IPS-15b (cell line): ENCODE measurements around the gene GTPBP2.
"Not testable (repeated sequence)": the region's sequence is repeated elsewhere in the genome, so short reads cannot be mapped to it uniquely, and the experiment has no call there.

Source experiments
- H3K27me3 ChIP-seq: one replicate; pipeline ENCODE4 v1.6.1; 2013; ENCODE audit warnings: low read length; ENCODE audit not compliant: control insufficient read depth, insufficient read depth
- H3K36me3 ChIP-seq: one replicate; pipeline ENCODE4 v1.6.1; 2013; ENCODE audit warnings: low read length; ENCODE audit not compliant: control insufficient read depth, insufficient read depth
- H3K4me1 ChIP-seq: one replicate; pipeline ENCODE4 v1.6.1; 2013; ENCODE audit warnings: mild to moderate bottlenecking, low read length; ENCODE audit not compliant: control insufficient read depth, insufficient read depth
- H3K4me3 ChIP-seq: one replicate; pipeline ENCODE4 v1.5.1; 2013; ENCODE audit warnings: low read depth, low read length
- H3K9ac ChIP-seq: one replicate; pipeline ENCODE4 v1.6.1; 2013; ENCODE audit warnings: low read depth, mild to moderate bottlenecking, low read length
- H3K9me3 ChIP-seq: one replicate; pipeline ENCODE4 v1.6.1; 2013; ENCODE audit warnings: mild to moderate bottlenecking, low read length; ENCODE audit not compliant: control insufficient read depth, insufficient read depth

GTPBP2 gene

GRCh38 chr6:43669050-43669921 lies 40.2 kb upstream of the GTPBP2 start:
- H3K36me3 ChIP-seq, result peaks cover 32% of the 10 kb centered on the region

GRCh38 chr6:43668151-43669028 lies 39.3 kb upstream of the GTPBP2 start:
- Histone ChIP-seq H3K4me3 (no peak overlapping the region), H3K9ac (no peak overlapping the region), H3K27me3 (no peaks in the 10 kb centered on the region), H3K4me1 (peaks cover 12% of the 10 kb centered on the region), H3K9me3 (no peaks in the 10 kb centered on the region), H3K36me3 (peaks cover 24% of the 10 kb centered on the region)

More at GRCh38 chr6:43669050-43669921, 40.2 kb upstream of the GTPBP2 start:
- Histone ChIP-seq H3K9ac (no peak overlapping the region), H3K9me3 (no peaks in the 10 kb centered on the region), H3K4me3 (no peak overlapping the region), H3K27me3 (no peaks in the 10 kb centered on the region), H3K4me1 (peaks cover 12% of the 10 kb centered on the region)

- peaks cover 12% of the 10 kb centered on the region for H3K4me1 ChIP-seq
- peaks cover 20% of the 10 kb centered on the region for H3K36me3 ChIP-seq
- H3K9me3 ChIP-seq, result no peaks in the 10 kb centered on the region
- peak overlapping the region; percentile 48 for H3K4me3 ChIP-seq
- no peak overlapping the region for H3K9ac ChIP-seq
- no peaks in the 10 kb centered on the region for H3K27me3 ChIP-seq
Measured at GRCh38 chr6:43667245-43668150, 38.4 kb upstream of the GTPBP2 start.

- Histone ChIP-seq H3K4me3 (no peak overlapping the region), H3K4me1 (peaks cover 12% of the 10 kb centered on the region), H3K27me3 (no peaks in the 10 kb centered on the region), H3K9me3 (no peaks in the 10 kb centered on the region), H3K9ac (no peak overlapping the region), H3K36me3 (peaks cover 9% of the 10 kb centered on the region)
Measured at GRCh38 chr6:43666196-43666920, 37.3 kb upstream of the GTPBP2 start.

- Histone ChIP-seq H3K9me3 (no peaks in the 10 kb centered on the region), H3K36me3 (peaks cover under 1% of the 10 kb centered on the region), H3K27me3 (no peaks in the 10 kb centered on the region)
Measured at GRCh38 chr6:43665376-43665775, 36.3 kb upstream of the GTPBP2 start.

GRCh38 chr6:43662948-43663347 lies 33.9 kb upstream of the GTPBP2 start:
- not testable (repeated sequence) for H3K27me3 ChIP-seq, H3K36me3 ChIP-seq, H3K9ac ChIP-seq, H3K4me3 ChIP-seq, H3K9me3 ChIP-seq, H3K4me1 ChIP-seq

More at GRCh38 chr6:43665376-43665775, 36.3 kb upstream of the GTPBP2 start:
- no peak overlapping the region for H3K4me3 ChIP-seq
- H3K4me1 ChIP-seq, result peaks cover 12% of the 10 kb centered on the region
- no peak overlapping the region for H3K9ac ChIP-seq

- no peak overlapping the region for H3K4me3 ChIP-seq
- peaks cover 10% of the 10 kb centered on the region for H3K4me1 ChIP-seq
- H3K9me3 ChIP-seq, result no peaks in the 10 kb centered on the region
- H3K36me3 ChIP-seq, result no peaks in the 10 kb centered on the region
- no peak overlapping the region for H3K9ac ChIP-seq
- H3K27me3 ChIP-seq, result no peaks in the 10 kb centered on the region
Measured at GRCh38 chr6:43658161-43658560, 29.1 kb upstream of the GTPBP2 start.

GRCh38 chr6:43657221-43657802 lies 28.2 kb upstream of the GTPBP2 start:
- Histone ChIP-seq H3K4me1 (peaks cover 10% of the 10 kb centered on the region), H3K4me3 (no peak overlapping the region), H3K9ac (no peak overlapping the region), H3K9me3 (no peaks in the 10 kb centered on the region), H3K36me3 (no peaks in the 10 kb centered on the region), H3K27me3 (no peaks in the 10 kb centered on the region)

- H3K4me3 ChIP-seq, H3K9me3 ChIP-seq, H3K9ac ChIP-seq, H3K4me1 ChIP-seq, H3K27me3 ChIP-seq, H3K36me3 ChIP-seq: not testable (repeated sequence)
Measured at GRCh38 chr6:43652822-43653221, 23.8 kb upstream of the GTPBP2 start.

GRCh38 chr6:43648248-43648647 lies 19.2 kb upstream of the GTPBP2 start:
- H3K36me3 ChIP-seq, result no peaks in the 10 kb centered on the region
- no peak overlapping the region for H3K9ac ChIP-seq
- no peaks in the 10 kb centered on the region for H3K27me3 ChIP-seq
- H3K4me1 ChIP-seq, result no peaks in the 10 kb centered on the region
- no peak overlapping the region for H3K4me3 ChIP-seq
- no peaks in the 10 kb centered on the region for H3K9me3 ChIP-seq
